OCI-LY3 (cell line): ENCODE results near the gene KCTD13.

Source experiments
- CTCF ChIP-seq: fragments of 200-600, 300-600 bp; sonication (generic); IDR thresholded peaks from 2 replicates; pipeline ENCODE4 v1.5.1; 2014; ENCODE audit warnings: antibody characterized with exemption, low read length, low read depth
- EZH2phosphoT487 ChIP-seq: fragments of 200-600 bp; shearing (Covaris generic); IDR thresholded peaks from 2 replicates; pipeline ENCODE4 v1.6.1; 2018; ENCODE audit warnings: antibody characterized with exemption, mixed run types, low read depth

- no peak for TF ChIP-seq CTCF
- no peak for TF ChIP-seq EZH2phosphoT487
Measured at GRCh38 chr16:29975134-29975538, 49.1 kb upstream of the KCTD13 start.
